Esophagus muscularis mucosa (tissue), 4 donors: ENCODE measurements around the gene OR52K2. TPM values are rescaled to one million over a fixed set of nuclear protein-coding genes. Genes with fewer than 3 reads are reported as not detected.

Source experiments
- DNase-seq: peaks from one replicate; pipeline ENCODE4 v3.0.0-alpha.2; 2017; ENCODE audit errors: extremely low spot score
- H3K27ac ChIP-seq, 4 donors: fragments of 200-600 bp; sonication (generic); replicated peaks in 1 of 4; 1 replicate in 3 of 4; 2 replicates in 1 of 4; pipeline ENCODE4 v1.5.1; 2016 to 2019; ENCODE audit warnings: mild to moderate bottlenecking in 1 of 4
- H3K27me3 ChIP-seq, 4 donors: fragments of 200-600 bp; sonication (generic); one replicate each; pipeline versions ENCODE4 v1.5.1 to v1.6.0; 2016 to 2019
- H3K36me3 ChIP-seq, 4 donors: fragments of 200-600 bp; sonication (generic); one replicate each; pipeline ENCODE4 v1.5.1; 2016 to 2019
- H3K4me1 ChIP-seq, 4 donors: fragments of 200-600 bp; sonication (generic); one replicate each; pipeline ENCODE4 v1.5.1; 2016 to 2019
- H3K4me3 ChIP-seq, 4 donors: fragments of 200-600 bp; sonication (generic); 1 replicate in 2 of 4; 2 replicates in 2 of 4; pipeline ENCODE4 v1.5.1; 2016 to 2019; ENCODE audit warnings: mild to moderate bottlenecking in 4 of 4, moderate library complexity in 1 of 4
- H3K9me3 ChIP-seq, 4 donors: fragments of 200-600 bp; sonication (generic); 1 replicate in 3 of 4; 2 replicates in 1 of 4; pipeline ENCODE4 v1.5.1; 2016 to 2019
- EP300 ChIP-seq: sonication (generic); formaldehyde crosslinking; IDR thresholded peaks from one replicate; pipeline ENCODE4 v1.6.1; 2017; ENCODE audit warnings: antibody characterized with exemption
- POLR2A ChIP-seq: fragments of 450-650 bp; IDR thresholded peaks from one replicate; pipeline ENCODE4 v1.6.1; 2017; ENCODE audit warnings: antibody characterized with exemption, moderate library complexity, mild to moderate bottlenecking, low read depth
- POLR2AphosphoS5 ChIP-seq, 2 donors: sonication (generic); formaldehyde crosslinking; IDR thresholded peaks; one replicate each; pipeline ENCODE4 v1.6.1; 2017; ENCODE audit warnings: antibody characterized with exemption in 2 of 2
- WGBS: methylation state at CpG from one replicate; pipeline ENCODE4 v1.1.5; 2018; 5-methylcytosine and 5-hydroxymethylcytosine counted together
- intact Hi-C: fragments of 100-400 bp; cut with DNase I; formaldehyde crosslinking; loops from one replicate; pipeline ENCODE4 v1.15.1; 2023
- total RNA-seq, 4 donors: library from RNA; depleted of rRNA; stranded (reverse); fragments of >200 nt; gene quantifications; one replicate each; pipeline versions ENCODE4 v1.1.0 to v1.2.1, GENCODE V29; 2016
- TF ChIP-seq, protein P1 (sequence below), 3 experiments: fragments of 200-600 bp in 2 of 3; fragments of 450-650 bp in 1 of 3; sonication (generic) in 2 of 3; IDR thresholded peaks; one replicate each; pipeline ENCODE4 v1.5.1; 2017 to 2019; ENCODE audit warnings: antibody characterized with exemption in 3 of 3, mild to moderate bottlenecking in 2 of 3, moderate library complexity in 1 of 3

OR52K2 gene
- total RNA-seq, 4 donors from 2014 or later, result not detected

- Histone ChIP-seq H3K9me3 (no peaks in the 10 kb centered on the region), H3K4me1 (no peaks in the 10 kb centered on the region), H3K27me3 (no peaks in the 10 kb centered on the region), H3K27ac (no peak overlapping the region), H3K36me3 (no peaks in the 10 kb centered on the region), H3K4me3 (no peak overlapping the region)
- no peak for DNase-seq
- no peak for TF ChIP-seq POLR2A
- TF ChIP-seq POLR2AphosphoS5 (IDR thresholded peaks at IDR 0.05), result no peak
- TF ChIP-seq, protein P1, sequence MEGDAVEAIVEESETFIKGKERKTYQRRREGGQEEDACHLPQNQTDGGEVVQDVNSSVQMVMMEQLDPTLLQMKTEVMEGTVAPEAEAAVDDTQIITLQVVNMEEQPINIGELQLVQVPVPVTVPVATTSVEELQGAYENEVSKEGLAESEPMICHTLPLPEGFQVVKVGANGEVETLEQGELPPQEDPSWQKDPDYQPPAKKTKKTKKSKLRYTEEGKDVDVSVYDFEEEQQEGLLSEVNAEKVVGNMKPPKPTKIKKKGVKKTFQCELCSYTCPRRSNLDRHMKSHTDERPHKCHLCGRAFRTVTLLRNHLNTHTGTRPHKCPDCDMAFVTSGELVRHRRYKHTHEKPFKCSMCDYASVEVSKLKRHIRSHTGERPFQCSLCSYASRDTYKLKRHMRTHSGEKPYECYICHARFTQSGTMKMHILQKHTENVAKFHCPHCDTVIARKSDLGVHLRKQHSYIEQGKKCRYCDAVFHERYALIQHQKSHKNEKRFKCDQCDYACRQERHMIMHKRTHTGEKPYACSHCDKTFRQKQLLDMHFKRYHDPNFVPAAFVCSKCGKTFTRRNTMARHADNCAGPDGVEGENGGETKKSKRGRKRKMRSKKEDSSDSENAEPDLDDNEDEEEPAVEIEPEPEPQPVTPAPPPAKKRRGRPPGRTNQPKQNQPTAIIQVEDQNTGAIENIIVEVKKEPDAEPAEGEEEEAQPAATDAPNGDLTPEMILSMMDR (IDR thresholded peaks at IDR 0.05), result no peak
- no peak for TF ChIP-seq EP300
- intact Hi-C loops, result no loop called here
- WGBS, result 76% methylated on average over 2 of the region's 2 CpGs
These were observed 15.2 kb upstream of the OR52K2 start for GRCh38 chr11:4433856-4434255.

GRCh38 chr11:4436411-4436810, 12.7 kb upstream of the OR52K2 start:
- no peak for DNase-seq
- intact Hi-C loops, result no loop called here
- H3K9me3 ChIP-seq, result no peaks in the 10 kb centered on the region

DNA sequence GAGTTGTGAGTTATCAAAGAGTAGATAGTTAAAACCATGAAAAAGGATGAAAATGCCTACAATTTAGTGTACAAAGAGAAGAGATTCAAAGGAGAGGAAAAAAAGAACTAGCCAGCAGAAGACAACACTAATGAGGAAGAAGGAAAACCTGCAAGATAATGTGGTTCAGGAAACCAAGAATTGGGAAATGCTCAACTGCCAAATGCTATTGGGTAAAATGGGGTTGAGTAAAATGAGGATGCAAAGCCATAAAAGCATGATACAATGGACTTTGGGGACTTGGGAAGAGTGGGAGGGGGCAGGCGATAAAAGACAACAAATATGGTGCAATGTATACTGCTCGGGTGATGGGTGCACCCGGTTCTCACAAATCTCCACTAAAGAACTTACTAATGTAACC, 7.6 kb upstream of the OR52K2 start:
- intact Hi-C loops, result no loop called here
- DNase-seq, result no peak
- H3K27ac ChIP-seq, result no peak overlapping the region
- TF ChIP-seq POLR2A, result no peak
- TF ChIP-seq, protein P1 (IDR thresholded peaks at IDR 0.05), result no peak
- TF ChIP-seq POLR2AphosphoS5 (IDR thresholded peaks at IDR 0.05), result no peak
- no peak for TF ChIP-seq EP300
- no peaks in the 10 kb centered on the region for H3K4me1 ChIP-seq
- no peaks in the 10 kb centered on the region for H3K27me3 ChIP-seq
- no peak overlapping the region for H3K4me3 ChIP-seq
- no peaks in the 10 kb centered on the region for H3K9me3 ChIP-seq
- 83% methylated on average over 3 of the region's 3 CpGs for WGBS
- no peaks in the 10 kb centered on the region for H3K36me3 ChIP-seq

More at GRCh38 chr11:4436411-4436810, 12.7 kb upstream of the OR52K2 start:
- WGBS, result 82% methylated on average over 1 of the region's 1 CpG
- no peak overlapping the region for H3K4me3 ChIP-seq
- H3K36me3 ChIP-seq, result no peaks in the 10 kb centered on the region
- H3K4me1 ChIP-seq, result no peaks in the 10 kb centered on the region
- no peaks in the 10 kb centered on the region for H3K27me3 ChIP-seq
- TF ChIP-seq EP300 (no peak), POLR2A (no peak), POLR2AphosphoS5 (IDR thresholded peaks at IDR 0.05) (no peak)
- TF ChIP-seq, protein P1 (IDR thresholded peaks at IDR 0.05), result no peak
- no peak overlapping the region for H3K27ac ChIP-seq

DNA sequence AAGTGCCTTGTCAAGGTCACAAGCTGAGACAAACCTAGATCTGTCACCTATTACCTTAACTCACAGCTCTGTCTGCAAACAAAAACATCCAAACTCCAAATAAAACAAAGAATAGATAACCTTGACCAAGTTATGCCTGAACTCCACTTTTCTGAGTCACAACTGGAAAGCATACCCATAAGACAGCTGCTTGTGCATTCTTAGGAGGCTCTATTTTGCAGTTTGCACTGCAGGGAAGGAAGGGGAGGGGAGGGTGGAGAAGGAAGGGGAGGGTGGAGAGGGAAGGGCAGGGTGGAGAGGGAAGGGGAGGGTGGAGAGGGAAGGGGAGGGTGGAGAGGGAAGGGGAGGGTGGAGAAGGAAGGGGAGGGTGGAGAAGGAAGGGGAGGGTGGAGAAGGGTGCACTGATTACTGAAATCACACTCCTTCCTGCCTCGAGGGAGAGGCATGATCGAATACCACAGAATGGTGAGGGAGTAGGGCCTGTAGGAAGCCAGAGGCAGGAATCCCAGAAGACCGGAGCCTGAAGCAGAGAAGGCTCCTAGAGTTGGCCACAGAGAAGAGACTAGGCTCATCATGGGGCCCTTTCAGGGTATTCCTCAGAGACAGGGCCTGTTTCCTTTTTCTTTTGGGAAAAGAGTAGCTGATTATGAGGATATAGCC, 5.7 kb upstream of the OR52K2 start:
- TF ChIP-seq POLR2AphosphoS5 (IDR thresholded peaks at IDR 0.05), result no peak
- TF ChIP-seq, protein P1 (IDR thresholded peaks at IDR 0.05), result no peak
- no peak for TF ChIP-seq POLR2A
- no peak for TF ChIP-seq EP300
- H3K27me3 ChIP-seq, result no peaks in the 10 kb centered on the region
- DNase-seq, result no peak
- WGBS, result 53% methylated on average over 3 of the region's 3 CpGs
- no peak overlapping the region for H3K4me3 ChIP-seq
- H3K27ac ChIP-seq, result no peak overlapping the region
- H3K9me3 ChIP-seq, result no peaks in the 10 kb centered on the region
- no peaks in the 10 kb centered on the region for H3K36me3 ChIP-seq
- intact Hi-C loops, result no loop called here
- no peaks in the 10 kb centered on the region for H3K4me1 ChIP-seq

- Histone ChIP-seq H3K4me1 (no peaks in the 10 kb centered on the region), H3K27me3 (no peaks in the 10 kb centered on the region), H3K4me3 (no peak overlapping the region), H3K27ac (no peak overlapping the region), H3K9me3 (peaks cover 0 to 5% (median 0%) of the 10 kb centered on the region in 4 donors), H3K36me3 (no peaks in the 10 kb centered on the region)
- TF ChIP-seq POLR2AphosphoS5 (IDR thresholded peaks at IDR 0.05) (no peak), POLR2A (no peak), EP300 (no peak)
- TF ChIP-seq, protein P1 (IDR thresholded peaks at IDR 0.05), result no peak
- DNase-seq, result no peak
- WGBS, result 76% methylated on average over 3 of the region's 3 CpGs
- intact Hi-C loops, result no loop called here
These were observed 4.0 kb downstream of the OR52K2 start for GRCh38 chr11:4453118-4453517.
